HEK293 (cell line): ENCODE data around the gene EFHC1.

Experiments used
- CTCF ChIA-PET: fragments of 350-600 bp; formaldehyde crosslinking; extraction: SDS; loops from one replicate; lab custom pipeline; 2021; ENCODE audit warnings: antibody characterized with exemption; lab: Yijun Ruan, JAX
- POLR2A ChIA-PET: fragments of 300-600 bp; formaldehyde crosslinking; extraction: SDS; loops from one replicate; lab custom pipeline; 2020; ENCODE audit warnings: antibody characterized with exemption, inconsistent platforms; lab: Yijun Ruan, JAX
- H3K27ac ChIP-seq: fragments of 200-500 bp; sonication (Bioruptor generic); 2 replicates; pipeline ENCODE4 v1.5.1; 2014; ENCODE audit warnings: low read depth, low read length, control low read depth, inconsistent platforms; ENCODE audit errors: extremely low read depth
- H3K36me3 ChIP-seq, 2 experiments: fragments of 200-500 bp in 1 of 2; sonication (Bioruptor generic) in 1 of 2; 1 replicate in 1 of 2; 2 replicates in 1 of 2; pipeline ENCODE4 v1.5.1; 2014 to 2017; ENCODE audit warnings: inconsistent platforms in 2 of 2, low read length in 2 of 2; ENCODE audit not compliant: control insufficient read depth in 2 of 2, insufficient read depth in 1 of 2
- H3K4me1 ChIP-seq: fragments of 200-500 bp; sonication (Bioruptor generic); 2 replicates; pipeline ENCODE4 v1.5.1; 2014; ENCODE audit warnings: mild to moderate bottlenecking, low read length, inconsistent platforms; ENCODE audit not compliant: control insufficient read depth, insufficient read depth
- H3K4me3 ChIP-seq: 2 replicates; pipeline ENCODE4 v1.5.1; 2011; ENCODE audit warnings: low read depth, mild to moderate bottlenecking, control low read depth, low read length, moderate library complexity
- H3K9me3 ChIP-seq: fragments of 200-500 bp; sonication (Bioruptor generic); 2 replicates; pipeline ENCODE4 v1.5.1; 2014; ENCODE audit warnings: low read depth, low read length, inconsistent platforms; ENCODE audit not compliant: control insufficient read depth, insufficient read depth
- ZBTB1 ChIP-seq: fragments of 450-650 bp; formaldehyde crosslinking; IDR thresholded peaks from 2 replicates; pipeline ENCODE4 v1.5.1; 2016; ENCODE audit warnings: missing biosample characterization, missing genetic modification characterization
- ZFHX2 ChIP-seq: fragments of 450-650 bp; formaldehyde crosslinking; conservative IDR thresholded peaks from 2 replicates; pipeline ENCODE4 v1.5.1; 2016; ENCODE audit warnings: missing biosample characterization, missing genetic modification characterization
- ZFP69B ChIP-seq: fragments of 450-650 bp; formaldehyde crosslinking; IDR thresholded peaks from 2 replicates; pipeline ENCODE4 v1.5.1; 2016; ENCODE audit warnings: missing biosample characterization, missing genetic modification characterization
- ZNF121 ChIP-seq: fragments of 450-650 bp; formaldehyde crosslinking; IDR thresholded peaks from 2 replicates; pipeline ENCODE4 v1.5.1; 2016; ENCODE audit warnings: missing biosample characterization, missing genetic modification characterization
- ZNF138 ChIP-seq: fragments of 450-650 bp; formaldehyde crosslinking; IDR thresholded peaks from 2 replicates; pipeline ENCODE4 v1.5.1; 2016; ENCODE audit warnings: missing biosample characterization, missing genetic modification characterization, borderline replicate concordance
- ZNF23 ChIP-seq: fragments of 450-650 bp; formaldehyde crosslinking; IDR thresholded peaks from 2 replicates; pipeline ENCODE4 v1.5.1; 2016; ENCODE audit warnings: missing biosample characterization, missing genetic modification characterization, borderline replicate concordance
- ZNF302 ChIP-seq: fragments of 450-650 bp; formaldehyde crosslinking; IDR thresholded peaks from 2 replicates; pipeline ENCODE4 v1.5.1; 2016; ENCODE audit warnings: missing biosample characterization, missing genetic modification characterization, low read depth
- ZNF350 ChIP-seq: fragments of 450-650 bp; formaldehyde crosslinking; IDR thresholded peaks from 2 replicates; pipeline ENCODE4 v1.5.0; 2017; ENCODE audit warnings: missing biosample characterization, mild to moderate bottlenecking, missing genetic modification characterization
- ZNF37A ChIP-seq: fragments of 450-650 bp; IDR thresholded peaks from 2 replicates; pipeline ENCODE4 v1.5.1; 2018; ENCODE audit warnings: missing biosample characterization, missing genetic modification characterization
- ZNF530 ChIP-seq: fragments of 450-650 bp; formaldehyde crosslinking; IDR thresholded peaks from 2 replicates; pipeline ENCODE4 v1.5.1; 2016; ENCODE audit warnings: low read depth, missing biosample characterization, missing genetic modification characterization
- ZNF561 ChIP-seq: fragments of 450-650 bp; IDR thresholded peaks from 2 replicates; pipeline ENCODE4 v1.5.1; 2018; ENCODE audit warnings: missing biosample characterization, missing genetic modification characterization, borderline replicate concordance
- ZNF600 ChIP-seq: fragments of 450-650 bp; formaldehyde crosslinking; IDR thresholded peaks from 2 replicates; pipeline ENCODE4 v1.5.1; 2016; ENCODE audit warnings: missing biosample characterization, missing genetic modification characterization
- ZNF610 ChIP-seq: fragments of 450-650 bp; formaldehyde crosslinking; IDR thresholded peaks from 2 replicates; pipeline ENCODE4 v1.5.1; 2016; ENCODE audit warnings: missing biosample characterization, missing genetic modification characterization, borderline replicate concordance
- ZNF621 ChIP-seq: fragments of 450-650 bp; formaldehyde crosslinking; IDR thresholded peaks from 2 replicates; pipeline ENCODE4 v1.5.1; 2017; ENCODE audit warnings: missing biosample characterization, missing genetic modification characterization
- ZNF785 ChIP-seq: fragments of 450-650 bp; formaldehyde crosslinking; IDR thresholded peaks from 2 replicates; pipeline ENCODE4 v1.5.1; 2016; ENCODE audit warnings: missing biosample characterization, missing genetic modification characterization
- TF ChIP-seq, protein P1 (sequence below): fragments of 450-650 bp; formaldehyde crosslinking; IDR thresholded peaks from 2 replicates; pipeline ENCODE4 v1.5.1; 2016; ENCODE audit warnings: missing biosample characterization, missing genetic modification characterization
- TF ChIP-seq, protein P2 (sequence below): fragments of 450-650 bp; formaldehyde crosslinking; IDR thresholded peaks from 2 replicates; pipeline ENCODE4 v1.5.1; 2016; ENCODE audit warnings: missing biosample characterization, missing genetic modification characterization

Gene EFHC1

DNA sequence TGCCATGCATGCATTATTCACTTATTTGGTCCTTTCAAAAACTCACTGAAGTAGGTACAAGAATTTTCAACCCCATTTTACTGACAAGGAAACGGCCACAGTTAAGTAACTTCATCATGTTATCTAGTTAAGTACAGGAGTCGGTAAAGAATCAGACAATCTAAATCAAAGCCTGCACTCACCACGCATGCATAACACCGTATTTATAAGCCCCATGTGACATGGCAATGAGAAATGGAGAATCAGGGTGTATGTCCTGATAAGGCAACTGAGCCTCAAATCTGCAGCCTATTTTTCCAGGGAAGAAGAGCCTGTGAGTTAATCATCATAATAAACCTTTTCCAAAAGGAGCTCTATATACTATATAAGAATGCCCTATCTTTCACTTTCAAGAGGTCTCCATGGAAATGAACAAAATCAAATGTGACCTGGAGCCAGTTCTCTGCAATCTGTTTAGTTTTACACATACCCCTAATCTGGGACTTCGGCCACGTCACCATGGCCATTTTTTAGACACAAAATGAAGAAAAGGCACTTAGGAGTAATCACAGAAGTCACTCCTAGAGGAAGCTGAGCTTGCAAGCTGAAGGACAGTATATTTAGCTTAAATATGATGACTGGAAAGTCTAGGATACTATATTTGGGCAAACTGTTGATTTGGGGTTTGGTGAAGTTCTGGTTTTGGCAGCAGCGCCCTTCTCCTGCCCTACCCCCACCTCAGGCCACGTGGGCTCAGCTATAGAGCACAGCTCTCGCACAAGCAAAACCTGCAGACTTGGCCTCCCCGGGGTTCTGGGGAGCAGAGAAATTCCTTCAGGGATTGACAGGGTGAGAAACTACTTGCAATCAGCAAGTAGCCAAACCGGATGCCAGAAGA, 137.5 kb downstream of the EFHC1 start:
- no peaks in the 10 kb centered on the region for H3K36me3 ChIP-seq
- no peak overlapping the region for H3K27ac ChIP-seq
- TF ChIP-seq, protein P1, sequence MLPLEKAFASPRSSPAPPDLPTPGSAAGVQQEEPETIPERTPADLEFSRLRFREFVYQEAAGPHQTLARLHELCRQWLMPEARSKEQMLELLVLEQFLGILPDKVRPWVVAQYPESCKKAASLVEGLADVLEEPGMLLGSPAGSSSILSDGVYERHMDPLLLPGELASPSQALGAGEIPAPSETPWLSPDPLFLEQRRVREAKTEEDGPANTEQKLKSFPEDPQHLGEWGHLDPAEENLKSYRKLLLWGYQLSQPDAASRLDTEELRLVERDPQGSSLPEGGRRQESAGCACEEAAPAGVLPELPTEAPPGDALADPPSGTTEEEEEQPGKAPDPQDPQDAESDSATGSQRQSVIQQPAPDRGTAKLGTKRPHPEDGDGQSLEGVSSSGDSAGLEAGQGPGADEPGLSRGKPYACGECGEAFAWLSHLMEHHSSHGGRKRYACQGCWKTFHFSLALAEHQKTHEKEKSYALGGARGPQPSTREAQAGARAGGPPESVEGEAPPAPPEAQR (tag by site-specific recombination): no peak
- TF ChIP-seq ZNF350 (tag by site-specific recombination) (no peak), ZNF785 (tag by site-specific recombination) (no peak)
- TF ChIP-seq, all 188 proteins: peak for 0
- Histone ChIP-seq H3K4me3 (no peak overlapping the region), H3K4me1 (no peaks in the 10 kb centered on the region), H3K9me3 (no peaks in the 10 kb centered on the region)
- CTCF ChIA-PET: interaction anchor here (0.5 to 1.4 kb wide), 4 partner anchors 20 to 753 kb away, joined by 3 to 5 read pairs (median 4); no protein-coding TSS in a partner anchor
- POLR2A ChIA-PET: no interaction called here

DNA sequence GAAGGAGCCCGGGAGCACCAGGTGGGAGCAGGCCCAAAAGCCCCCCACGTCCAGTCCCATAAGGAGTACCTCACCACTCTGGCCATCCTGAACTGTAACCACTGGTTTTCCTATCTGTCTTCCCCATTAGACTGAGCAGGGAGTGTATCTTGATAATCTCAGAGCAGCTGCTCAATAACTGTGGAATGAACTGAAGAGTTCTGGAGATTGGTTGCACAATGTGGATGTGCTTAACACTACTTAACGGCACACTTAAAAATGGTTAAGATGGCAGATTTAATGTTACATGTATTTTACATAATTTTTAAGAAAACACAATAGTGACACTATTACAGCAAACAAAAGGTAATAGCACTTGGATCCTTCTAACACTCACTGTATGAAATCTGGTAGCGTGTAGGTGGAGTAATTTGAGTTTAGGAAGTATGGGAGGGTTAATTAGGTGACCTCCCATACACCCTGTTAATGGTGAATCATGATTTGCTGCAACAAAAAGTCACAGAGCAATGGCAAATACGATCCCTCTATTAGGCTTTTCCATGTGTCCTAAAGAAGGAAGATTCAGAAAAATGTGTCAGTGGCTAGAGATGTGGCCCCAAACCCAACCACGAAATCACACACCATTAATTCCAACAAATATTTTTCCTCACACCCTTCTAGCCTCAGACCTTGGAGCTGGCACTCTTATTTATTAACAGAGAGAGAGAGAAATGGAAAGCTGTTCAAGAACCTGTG, 138.3 kb downstream of the EFHC1 start:
- ChIA-PET CTCF (interaction anchor here (0.7 to 1.4 kb wide), 2 partner anchors 21 to 143 kb away, joined by 3 to 5 read pairs; no protein-coding TSS in a partner anchor), POLR2A (no interaction called here)
- Histone ChIP-seq H3K4me3 (no peak overlapping the region), H3K9me3 (no peaks in the 10 kb centered on the region), H3K36me3 (no peaks in the 10 kb centered on the region), H3K27ac (no peak overlapping the region), H3K4me1 (no peaks in the 10 kb centered on the region)
- TF ChIP-seq ZFHX2: peak; percentile 33; the same call in 1 of the 2 replicates
- no peak for TF ChIP-seq ZNF23 (tag by site-specific recombination)
- no peak for TF ChIP-seq ZNF302 (tag by site-specific recombination)
- TF ChIP-seq ZNF621 (tag by site-specific recombination): no peak

DNA sequence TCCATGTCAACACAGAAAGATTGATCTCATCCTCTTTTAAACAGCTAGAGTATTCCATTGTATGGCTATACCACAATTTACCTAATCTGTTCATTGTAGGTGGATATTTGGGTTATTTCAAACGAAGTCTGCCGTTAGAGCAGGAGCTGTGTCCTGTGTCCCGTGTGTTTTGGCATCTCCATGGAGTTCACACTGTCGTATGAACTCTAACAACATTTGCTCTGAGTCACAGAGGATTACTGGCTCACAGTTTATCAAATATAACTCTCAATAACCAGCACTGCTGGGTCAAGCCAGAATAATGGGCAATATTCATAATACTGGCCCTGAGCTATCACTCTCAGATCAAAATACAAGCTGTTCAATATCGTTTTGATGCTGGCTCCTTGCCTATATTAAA, 140.3 kb downstream of the EFHC1 start:
- Histone ChIP-seq H3K4me1 (no peaks in the 10 kb centered on the region), H3K36me3 (no peaks in the 10 kb centered on the region), H3K4me3 (no peak overlapping the region), H3K9me3 (no peaks in the 10 kb centered on the region), H3K27ac (no peak overlapping the region)
- POLR2A ChIA-PET: no interaction called here
- no peak for TF ChIP-seq ZNF610 (tag by site-specific recombination)
- TF ChIP-seq ZNF530 (tag by site-specific recombination): no peak
- TF ChIP-seq ZFP69B (tag by site-specific recombination): no peak
- no peak for TF ChIP-seq ZNF561
- TF ChIP-seq, protein P2, sequence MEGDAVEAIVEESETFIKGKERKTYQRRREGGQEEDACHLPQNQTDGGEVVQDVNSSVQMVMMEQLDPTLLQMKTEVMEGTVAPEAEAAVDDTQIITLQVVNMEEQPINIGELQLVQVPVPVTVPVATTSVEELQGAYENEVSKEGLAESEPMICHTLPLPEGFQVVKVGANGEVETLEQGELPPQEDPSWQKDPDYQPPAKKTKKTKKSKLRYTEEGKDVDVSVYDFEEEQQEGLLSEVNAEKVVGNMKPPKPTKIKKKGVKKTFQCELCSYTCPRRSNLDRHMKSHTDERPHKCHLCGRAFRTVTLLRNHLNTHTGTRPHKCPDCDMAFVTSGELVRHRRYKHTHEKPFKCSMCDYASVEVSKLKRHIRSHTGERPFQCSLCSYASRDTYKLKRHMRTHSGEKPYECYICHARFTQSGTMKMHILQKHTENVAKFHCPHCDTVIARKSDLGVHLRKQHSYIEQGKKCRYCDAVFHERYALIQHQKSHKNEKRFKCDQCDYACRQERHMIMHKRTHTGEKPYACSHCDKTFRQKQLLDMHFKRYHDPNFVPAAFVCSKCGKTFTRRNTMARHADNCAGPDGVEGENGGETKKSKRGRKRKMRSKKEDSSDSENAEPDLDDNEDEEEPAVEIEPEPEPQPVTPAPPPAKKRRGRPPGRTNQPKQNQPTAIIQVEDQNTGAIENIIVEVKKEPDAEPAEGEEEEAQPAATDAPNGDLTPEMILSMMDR (tag by site-specific recombination): no peak
- TF ChIP-seq ZNF600 (tag by site-specific recombination): no peak
- TF ChIP-seq ZNF138 (tag by site-specific recombination): no peak
- no peak for TF ChIP-seq ZNF121 (tag by site-specific recombination)
- no peak for TF ChIP-seq ZBTB1 (tag by site-specific recombination)
- no peak for TF ChIP-seq ZNF37A (tag by site-specific recombination)
- CTCF ChIA-PET: interaction anchor here (0.6 to 0.7 kb wide), 3 partner anchors 9 to 621 kb away, joined by 3 to 7 read pairs (median 4); no protein-coding TSS in a partner anchor
